HG03139 (cell line): ENCODE measurements around the gene GRID1.

ENCODE experiments used
- ATAC-seq: cut with Tn5 transposase; IDR thresholded peaks from one replicate; pipeline ENCODE4 v1.9.1; 2021; ENCODE audit not compliant: unreplicated experiment

Gene GRID1

DNA sequence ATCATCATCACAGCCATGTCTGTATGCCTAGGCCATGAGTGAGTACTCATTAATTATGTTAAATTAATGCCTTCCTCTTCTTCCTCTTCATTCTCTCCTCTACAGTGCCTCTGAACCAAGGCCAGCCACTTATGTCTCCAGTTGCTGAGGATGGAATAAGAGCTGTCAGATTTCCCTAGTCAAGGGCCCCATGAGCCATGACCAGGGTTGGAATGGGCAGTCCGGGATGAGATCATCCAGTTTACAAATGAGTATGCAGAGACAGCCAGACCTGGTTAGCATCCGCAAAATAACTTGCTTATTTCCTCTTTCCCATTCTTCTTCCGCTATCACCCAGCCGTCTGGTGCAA lies 342.7 kb downstream of the GRID1 start:
- no peak for ATAC-seq

DNA sequence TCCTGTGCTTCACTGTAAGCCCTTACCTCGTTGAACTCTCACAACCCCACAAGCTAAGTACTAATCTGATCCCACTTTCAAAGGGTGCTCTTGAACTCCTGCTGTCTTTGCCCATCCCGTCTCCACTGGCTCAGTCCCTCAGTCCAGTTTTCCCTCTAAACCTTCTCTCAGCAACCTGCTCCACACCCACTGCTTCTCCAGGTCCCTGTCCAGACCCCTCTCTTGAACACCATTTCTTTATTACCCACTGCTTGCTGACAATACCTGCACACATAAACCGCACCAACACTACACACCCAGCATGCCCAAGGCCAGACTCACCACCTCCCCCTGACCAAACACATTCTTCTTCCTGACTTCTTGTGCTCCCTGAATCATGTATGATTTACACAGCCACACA lies 343.3 kb downstream of the GRID1 start:
- ATAC-seq: no peak

DNA sequence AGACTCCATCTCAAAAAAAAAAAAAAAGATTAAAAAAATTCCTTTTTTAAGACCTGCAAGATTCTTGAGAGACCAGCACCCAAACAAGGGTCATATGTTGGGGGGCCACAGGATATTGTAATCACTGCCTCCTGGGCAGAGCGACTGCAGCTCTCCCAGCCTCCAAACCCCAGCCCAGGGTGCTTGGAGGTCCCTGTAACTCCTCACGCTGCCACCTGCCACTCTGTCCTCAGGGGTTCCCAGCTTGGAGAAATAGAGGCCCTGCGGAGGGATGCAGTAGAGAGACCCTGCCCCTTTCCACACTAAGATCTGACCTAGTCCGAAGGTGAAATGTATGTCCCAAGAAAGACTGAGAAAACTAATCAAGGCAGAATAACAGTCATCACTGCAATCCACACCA lies 343.7 kb downstream of the GRID1 start:
- no peak for ATAC-seq

DNA sequence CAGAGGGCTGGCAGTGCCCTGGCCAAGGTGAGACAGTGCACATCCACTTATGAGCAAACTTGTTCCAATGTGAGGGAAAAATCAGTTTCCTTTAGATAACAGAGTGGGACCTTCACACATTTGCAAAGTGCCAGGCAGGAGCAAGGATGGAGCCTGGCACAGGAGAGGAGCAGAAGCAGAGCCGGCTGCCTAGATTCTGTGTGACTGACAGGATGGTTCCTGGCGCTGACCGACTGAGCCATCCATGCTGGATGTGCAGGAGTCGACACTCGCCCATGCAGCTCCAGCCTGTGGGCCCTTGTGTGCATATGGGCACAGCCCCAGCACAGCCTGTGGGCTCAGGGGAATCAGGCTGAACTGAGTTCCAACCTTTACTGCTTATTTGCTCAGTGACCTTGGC lies 346.5 kb downstream of the GRID1 start:
- ATAC-seq: no peak

DNA sequence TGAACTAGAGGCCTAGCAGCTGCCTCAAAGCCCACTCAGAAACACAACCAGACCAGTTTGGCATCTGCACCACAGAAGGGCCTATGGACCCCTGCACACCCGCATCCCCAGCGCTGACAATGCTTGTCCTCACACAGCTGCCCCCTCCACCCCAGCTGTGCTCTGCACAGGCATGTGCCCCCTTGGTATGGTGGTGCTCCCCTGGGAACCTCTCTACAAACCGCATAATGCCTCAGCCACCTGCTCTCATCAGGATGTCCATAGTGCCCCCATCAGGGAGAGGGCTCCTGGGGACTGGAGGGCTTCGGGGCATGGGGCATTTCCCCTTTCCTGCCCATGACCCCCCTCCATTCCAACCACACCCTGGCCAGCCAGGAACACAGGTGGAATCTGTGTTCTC lies 347.5 kb downstream of the GRID1 start:
- no peak for ATAC-seq

DNA sequence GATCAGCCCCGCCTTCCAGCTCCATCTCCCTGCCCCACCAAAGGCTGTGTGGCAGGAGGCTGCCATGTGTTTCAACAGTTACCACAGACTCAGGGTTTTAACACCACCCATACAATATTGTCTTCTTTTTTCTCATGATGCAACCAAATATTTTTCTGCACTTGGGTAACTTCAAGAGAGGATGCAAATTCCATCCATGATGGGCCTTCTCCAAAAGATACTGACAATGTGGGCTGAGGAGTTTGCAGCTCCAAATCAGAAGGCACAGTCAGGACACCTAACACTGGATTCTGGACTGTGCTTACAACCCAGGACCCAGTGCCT lies 347.9 kb downstream of the GRID1 start:
- no peak for ATAC-seq

DNA sequence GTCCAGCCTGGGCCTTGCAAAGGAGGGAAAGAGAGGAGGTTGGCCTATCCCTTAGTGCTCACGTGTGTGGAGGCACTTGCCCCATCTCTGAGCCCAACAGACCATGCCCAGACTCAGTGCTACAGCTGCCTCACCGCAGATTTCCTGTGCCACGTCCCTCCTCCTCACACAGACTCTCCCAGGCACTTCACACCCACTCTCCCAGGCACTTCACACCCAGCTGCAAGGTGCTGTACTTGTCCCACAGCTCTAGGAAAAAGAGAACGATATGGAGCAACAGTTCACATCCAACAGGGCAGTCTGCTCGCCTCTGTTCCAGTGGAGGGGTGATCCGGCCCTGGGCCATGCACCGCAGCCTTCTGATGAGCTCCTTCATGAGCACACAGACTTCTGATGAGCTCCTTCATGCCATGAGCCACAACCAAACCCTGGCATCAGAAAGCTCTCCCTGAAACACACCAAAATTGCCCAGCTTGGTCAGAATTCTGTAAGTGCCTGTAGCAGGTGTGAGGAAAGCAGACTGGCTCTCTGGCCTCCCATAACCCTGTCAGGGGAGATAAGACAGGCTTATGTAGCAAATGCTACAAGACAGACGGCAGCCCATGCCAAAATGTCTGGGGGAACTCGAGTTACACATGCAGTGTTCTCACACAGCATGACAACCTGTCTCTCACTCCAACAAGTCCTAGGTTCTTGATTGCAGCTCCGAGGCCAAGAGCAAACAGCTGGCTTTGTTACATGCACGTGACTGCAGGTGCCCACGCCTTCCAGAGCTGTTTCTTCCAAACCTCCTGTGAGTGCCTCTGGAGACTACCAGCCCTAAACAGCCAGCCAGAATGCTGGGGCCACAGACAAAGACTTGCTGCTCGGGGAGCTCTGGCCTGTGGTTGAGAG lies 348.5 kb downstream of the GRID1 start:
- ATAC-seq: no peak

DNA sequence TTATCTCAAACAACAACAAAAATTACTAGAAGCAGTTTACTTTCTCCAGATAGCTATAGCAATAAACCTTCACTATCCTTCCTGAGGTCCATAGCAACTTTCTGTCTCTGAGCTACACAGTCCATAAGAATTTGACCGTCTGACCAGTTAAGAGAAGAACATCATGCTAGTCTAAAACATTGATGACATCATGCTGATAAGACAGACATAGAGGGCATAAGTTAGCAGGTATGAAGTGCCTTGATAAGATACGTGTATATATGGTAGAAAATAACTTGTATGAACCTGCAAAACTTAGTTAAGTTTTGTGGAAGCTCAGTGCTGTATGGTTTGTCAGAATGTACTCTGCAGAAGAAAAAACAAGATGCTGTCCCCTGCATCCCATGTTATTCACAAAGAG lies 353.0 kb downstream of the GRID1 start:
- no peak for ATAC-seq

DNA sequence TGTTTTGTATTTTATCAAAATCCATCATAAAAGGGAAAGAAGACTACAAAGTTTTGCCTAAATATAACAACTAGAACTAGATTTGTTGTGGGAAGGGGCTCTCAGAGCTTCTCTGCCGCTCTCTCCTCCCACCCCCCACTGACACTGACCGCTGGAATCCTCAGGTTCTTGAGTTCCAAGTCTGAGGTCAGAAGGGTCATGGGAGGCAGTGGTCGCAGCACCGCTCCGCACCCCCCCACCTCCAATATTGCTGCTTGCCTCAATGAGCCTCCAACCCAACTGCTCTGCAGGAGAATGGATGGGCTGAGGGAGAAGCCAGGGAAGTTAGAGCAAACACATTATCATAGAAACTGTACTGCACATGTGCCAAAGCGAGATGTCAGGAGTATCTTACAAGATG lies 359.4 kb downstream of the GRID1 start:
- no peak for ATAC-seq

DNA sequence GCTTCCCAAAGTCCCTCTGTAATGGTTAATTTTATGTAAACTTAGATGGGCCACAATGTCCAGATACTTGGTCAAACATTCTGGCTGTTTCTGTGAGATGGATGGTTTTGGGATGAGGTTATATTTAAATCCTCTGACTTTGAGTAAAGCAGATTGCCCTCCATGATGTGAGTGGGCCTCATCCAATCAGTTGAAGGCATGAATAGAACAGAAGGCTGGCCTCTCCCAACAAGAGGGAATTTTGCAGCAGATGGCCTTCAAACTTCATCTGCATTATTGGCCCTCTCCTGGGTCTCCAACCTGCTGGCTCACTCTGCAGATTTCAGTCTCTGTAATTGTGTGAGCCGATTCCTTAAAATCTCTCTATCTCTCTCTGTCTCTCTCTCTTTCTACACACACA lies 362.3 kb downstream of the GRID1 start:
- no peak for ATAC-seq

DNA sequence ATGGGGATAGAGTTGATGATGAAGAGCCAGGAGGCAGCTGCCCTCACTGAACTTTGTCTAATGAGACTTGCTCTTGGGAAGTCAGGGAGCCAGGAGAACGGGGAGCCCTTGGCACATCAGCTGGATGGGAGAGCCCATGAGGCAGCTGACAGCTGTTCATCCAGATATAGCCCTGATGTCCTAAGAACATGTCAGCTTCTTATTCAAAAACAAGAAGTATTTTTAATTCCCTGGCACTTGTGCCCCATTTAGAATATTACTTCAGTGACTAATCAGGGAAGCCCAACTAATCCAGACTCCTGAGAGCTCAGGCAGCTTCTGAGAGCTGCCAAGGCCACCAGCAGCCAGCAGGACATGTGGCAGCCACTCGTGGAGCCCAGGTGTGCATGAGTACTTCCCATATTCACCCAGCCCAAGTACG lies 363.4 kb downstream of the GRID1 start:
- no peak for ATAC-seq

DNA sequence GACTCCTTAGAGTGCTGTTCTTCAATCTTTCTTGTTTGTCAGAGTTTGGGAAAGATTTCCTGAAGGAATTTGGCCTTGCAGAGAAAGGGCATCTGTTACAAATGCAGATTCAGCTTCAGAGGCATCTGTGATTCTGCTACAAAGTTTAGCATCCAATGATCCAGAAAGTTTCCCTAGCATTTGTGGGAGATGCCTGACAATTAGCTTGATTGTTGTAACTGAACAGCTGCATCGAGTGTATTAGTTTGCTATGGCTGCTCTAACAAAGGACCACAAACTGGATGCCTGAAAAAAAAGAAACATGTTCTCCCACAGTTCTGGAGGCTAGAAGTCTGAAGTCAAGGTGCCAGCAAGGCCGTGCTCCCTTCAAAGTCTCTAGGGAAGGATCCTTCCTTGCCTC lies 365.1 kb downstream of the GRID1 start:
- no peak for ATAC-seq

DNA sequence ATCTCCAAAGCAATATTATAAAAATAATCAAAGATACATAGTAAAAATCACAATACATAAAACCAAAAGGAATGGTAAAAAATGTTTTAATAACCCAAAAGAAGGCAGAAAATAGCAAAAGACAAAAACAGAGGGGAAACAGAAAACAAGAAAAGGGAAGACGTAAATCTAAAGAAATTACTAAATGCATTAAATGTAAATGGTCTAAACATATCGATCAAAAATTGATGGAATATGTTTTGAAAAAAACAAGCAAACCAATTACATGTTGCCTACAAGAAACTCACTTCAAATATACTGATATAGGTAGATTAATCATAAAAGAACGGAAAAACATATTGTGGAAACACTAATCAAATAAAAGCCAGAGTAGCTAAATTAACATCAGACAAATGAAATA lies 369.1 kb downstream of the GRID1 start:
- no peak for ATAC-seq

DNA sequence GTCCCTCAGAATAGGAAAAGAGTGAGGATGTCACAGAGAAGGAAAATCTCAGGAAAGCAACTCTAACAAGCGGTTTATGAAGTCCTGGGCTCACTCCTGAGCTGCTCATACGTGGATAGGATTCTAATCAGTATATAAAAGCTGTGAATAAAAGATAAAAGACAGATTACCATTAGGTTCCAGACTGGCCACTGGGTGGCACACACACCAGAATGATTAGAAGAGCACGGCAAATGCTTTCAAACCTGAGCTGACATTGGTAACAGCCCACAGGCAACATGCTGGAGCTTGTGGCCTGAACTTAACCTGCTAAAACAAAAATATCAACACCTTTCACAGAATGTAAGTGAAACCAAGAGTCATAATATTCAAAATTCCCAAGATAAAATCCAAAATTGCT lies 370.8 kb downstream of the GRID1 start:
- ATAC-seq: no peak

DNA sequence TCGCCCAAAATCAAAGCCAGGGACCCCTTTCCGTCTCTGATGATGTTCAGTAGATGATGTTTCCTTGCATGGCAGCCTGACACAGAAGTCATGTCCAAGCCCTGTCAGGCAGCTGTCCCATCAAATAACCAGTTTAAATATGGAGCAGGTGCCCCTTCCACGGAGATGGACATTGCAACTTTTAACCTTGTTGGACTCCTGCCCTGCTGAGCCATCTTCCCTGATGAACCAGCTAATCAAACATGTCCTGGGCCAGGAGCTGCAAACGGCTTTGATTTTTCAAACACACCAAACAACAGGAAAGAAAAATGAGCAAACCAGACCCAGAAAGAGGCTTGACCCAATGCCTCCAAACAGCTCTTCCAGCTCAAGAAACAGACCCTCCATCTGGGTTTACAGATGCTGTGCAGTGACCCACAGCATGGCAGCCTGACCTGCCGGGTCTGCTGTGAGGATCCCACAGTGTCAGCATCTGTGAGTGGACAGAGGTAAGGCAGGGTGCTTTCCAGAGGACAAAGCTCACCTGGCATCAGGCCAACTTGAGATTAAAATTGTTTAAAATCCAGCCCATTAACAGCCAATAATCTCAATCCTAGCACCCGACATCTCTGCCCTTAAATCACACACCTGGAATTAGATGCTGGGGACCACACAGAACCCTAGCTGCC lies 372.6 kb downstream of the GRID1 start:
- no peak for ATAC-seq

DNA sequence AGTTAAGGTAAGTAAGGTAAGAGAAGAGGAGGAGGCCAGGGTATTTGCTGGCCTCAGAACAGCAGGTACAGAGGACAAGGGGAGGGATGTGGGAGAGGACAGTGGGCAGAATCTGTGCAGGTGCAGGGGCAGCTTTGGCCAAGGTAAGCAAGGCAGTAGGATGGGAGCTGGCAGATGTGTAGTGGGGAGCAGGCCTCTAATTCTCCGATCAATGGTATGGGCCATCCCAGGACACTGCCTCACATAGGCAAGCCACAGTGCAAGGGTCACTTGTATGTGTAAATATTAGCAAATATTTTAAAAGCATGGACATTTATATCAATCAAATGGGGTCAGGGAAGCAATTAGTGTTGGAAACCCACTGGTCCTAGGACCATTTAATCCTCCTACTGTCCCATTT lies 373.5 kb downstream of the GRID1 start:
- no peak for ATAC-seq

DNA sequence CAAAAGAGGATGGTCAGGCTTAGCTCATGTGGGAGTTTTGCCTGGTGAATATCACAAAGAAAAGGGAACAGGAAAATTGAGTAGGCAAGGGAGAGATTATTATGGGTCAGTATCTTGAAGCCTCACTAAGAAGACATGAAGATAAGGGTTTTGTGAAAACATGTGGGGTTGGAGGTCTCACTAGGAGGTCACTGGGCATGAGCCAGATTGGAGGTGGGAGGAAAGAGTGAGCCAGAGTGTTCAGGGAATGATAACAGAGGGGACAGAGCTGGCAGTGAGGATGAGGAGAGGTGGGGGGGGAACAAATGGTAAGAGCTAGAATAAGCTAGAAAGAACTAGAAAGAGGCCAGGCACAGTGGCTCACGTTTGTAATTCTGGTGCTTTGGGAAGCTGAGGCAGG lies 374.3 kb downstream of the GRID1 start:
- no peak for ATAC-seq

DNA sequence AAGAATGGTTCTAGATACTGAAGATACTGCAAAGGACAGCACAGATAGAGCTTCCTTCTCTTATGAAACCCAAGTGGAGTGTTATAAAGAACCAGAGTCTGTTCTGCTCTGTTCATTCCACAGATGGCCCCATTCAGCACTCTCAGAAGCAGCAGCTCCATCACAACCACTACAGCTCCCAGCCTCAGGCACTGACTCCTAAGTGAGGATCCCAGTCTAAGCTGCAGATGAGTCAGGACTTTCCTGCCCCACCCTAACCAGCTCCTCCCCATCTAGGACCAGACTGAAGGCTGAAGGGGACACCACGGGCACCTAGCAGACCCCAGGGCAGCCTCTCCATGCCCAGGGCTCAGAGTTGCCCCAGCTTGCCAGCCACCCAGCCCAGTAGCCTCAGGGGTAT lies 379.8 kb downstream of the GRID1 start:
- ATAC-seq: no peak

DNA sequence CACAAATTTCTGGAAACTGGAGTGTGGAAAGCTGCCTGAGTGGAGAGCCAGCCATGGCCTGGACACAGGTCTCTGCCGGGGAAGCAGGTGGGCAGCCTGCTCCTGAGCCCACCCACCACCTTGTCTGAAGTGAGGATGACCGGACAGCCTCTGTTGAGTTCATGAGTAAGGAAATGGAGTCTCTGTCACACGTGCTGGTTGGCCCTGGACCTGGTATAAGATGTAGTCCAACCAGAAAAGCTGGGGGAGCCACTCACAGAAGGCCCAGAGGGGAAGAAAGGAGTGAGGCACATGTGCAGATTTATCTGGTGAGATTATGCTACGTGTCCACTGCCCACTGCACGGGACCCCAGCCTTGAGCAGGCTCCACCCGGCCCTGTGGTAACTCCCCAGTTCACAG lies 383.5 kb downstream of the GRID1 start:
- ATAC-seq: no peak

DNA sequence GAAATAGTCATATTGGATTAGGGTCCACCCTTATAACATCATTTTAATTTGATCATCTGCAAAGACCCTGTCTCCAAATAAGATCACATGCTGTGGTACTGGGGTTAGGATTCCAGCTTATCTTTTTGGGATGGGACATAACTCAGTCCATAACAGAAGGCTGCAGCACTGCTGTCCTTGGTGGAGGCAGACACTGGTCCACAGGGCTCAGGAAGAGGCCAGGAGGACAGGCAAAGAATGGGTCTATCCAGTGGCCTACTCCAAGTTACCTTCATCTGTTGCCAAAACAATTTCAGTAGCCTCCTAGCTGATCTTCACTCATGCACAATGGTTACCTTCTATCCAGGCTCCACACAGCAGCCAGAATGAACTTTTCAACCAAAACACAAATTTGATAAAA lies 387.0 kb downstream of the GRID1 start:
- ATAC-seq: no peak

DNA sequence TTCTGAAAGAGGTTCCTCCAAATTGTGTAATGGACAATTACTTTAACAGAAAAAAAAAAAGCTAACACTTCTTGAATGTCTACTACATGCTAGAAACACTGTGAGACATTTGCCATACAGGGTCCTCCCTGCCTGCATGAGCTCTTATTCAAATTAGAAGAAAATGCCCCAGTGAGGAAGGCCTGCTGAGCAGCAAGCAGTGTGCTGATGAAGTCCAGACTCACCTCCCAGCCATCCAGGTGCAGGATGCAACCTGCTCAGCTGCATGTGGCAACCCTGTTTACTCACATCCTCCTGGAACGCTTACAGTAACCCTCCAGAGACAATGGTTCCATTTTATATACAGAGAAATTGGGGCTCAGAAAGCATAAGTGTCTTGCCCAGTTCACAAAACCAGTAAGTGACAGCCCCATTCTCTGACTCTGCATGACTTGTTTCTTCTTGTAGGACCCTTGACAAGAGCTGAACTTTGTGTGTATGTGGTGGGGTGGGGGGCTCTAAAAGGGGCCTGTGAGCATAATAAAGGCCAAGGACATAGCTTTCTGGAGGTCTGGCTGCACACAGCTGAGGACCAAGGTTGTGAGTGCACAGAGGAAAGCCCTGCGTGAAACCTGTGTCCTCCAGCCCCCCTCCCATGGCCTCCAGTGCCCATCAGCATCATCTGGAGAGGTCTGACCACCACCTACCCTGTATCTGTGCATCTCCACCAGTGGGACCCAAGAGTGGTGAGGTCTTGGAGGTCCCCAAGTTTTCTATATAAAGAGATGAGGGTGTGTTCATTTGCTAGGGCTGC lies 387.8 kb downstream of the GRID1 start:
- no peak for ATAC-seq

DNA sequence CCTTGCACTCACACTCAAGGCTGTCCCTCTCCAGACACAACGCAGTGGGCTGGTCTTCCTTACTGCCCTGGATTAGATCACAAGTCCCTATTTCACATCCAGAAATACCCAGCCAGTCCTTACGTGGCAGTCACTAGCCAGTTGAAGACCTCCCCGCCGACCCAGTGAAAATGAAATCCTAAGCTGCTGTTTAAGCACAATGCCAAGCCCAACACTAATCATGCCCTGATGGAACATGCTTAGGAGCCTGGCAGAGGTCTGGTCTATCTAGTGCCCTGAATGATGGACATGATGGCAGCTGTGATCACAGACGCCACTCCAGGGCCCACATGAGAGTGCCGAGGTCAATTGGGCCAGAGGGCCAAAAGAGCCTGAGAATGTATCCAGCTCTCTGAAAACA lies 389.0 kb downstream of the GRID1 start:
- ATAC-seq: no peak
